DMS153 treated with DMSO at 0.1 percent for 48 hours (cell line): ENCODE results near the gene CEP83.
"Not testable (repeated sequence)": the region's sequence is repeated elsewhere in the genome, so short reads cannot be mapped to it uniquely, and the experiment has no call there.

ENCODE experiments used
- DNase-seq: peaks from one replicate; lab custom pipeline; 2025; ENCODE audit not compliant: unreplicated experiment; lab: John Stamatoyannopoulos, UW

Gene CEP83

DNA sequence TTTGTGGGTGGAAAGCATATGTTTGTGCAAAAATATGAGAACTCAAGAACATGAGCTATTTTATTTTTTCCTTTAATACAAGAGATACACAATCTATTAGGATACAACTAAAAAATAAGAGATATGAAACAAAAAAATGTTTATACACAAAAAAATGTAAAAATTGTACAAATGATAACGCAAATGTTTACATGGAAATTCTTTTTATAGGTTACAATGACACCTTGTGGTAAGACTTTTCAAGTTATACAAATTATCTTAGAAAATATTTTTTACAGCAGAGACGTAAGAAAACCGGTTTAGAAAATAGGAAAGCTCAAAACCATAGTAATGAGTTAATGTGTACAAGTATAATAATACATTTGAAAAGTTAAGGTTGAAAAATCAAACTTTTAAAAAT lies 25.5 kb downstream of the CEP83 start:
- no peak for DNase-seq

DNA sequence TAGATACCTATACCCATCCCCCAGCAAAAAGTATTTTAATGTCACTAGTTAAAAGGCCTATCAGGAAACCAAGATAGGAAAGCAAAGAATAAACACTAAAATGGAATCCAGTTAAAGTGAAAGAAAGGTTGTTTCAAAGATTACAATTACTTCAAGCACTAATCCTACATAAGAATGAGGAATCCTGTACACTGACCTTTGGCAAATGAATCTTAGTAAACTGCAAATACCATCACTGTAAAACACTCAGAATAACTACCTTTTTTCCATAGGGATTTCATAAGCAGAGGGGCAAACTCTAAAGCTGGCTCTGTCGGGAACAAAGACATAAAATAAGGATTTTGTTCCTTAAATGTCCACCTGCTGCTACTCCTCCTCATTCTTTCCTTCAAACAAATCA lies 25.9 kb downstream of the CEP83 start:
- no peak for DNase-seq

DNA sequence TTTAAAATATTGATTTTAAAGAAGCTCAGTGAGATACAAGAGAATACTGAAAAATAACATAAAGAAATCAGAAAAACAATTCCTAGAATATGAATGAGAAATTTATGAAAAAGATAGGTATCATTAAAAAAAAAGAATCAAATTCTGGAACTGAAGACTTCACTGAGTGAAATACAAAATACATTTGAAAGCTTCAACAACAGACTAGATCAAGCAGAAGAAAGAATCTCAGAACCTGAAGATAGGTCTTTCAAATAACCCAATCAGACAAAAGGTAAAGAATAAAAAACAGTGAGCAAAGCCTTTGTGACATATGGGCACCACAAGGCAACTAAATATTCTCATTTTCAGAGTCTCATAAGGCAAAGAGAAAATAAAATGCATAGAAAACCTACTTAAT lies 29.4 kb downstream of the CEP83 start:
- DNase-seq, result no peak

DNA sequence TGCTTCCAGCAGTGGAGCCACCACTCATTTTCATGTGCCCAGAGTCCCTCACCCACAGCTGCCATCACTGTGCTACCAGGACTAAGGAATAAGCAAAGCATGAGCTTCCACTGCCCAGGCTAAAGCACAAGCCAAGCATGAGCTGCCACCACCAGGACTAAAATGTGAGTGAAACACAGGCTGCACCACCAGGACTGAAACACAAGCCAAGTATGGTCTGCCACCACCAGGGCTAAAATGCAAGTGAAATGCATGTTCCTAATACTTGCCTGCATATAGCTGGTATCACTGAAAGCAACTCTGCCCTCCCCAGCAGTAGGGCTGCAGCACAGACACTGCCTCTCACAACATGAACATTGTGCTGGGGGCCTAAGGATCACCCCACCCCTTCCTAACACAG lies 30.0 kb downstream of the CEP83 start:
- DNase-seq, result no peak

DNA sequence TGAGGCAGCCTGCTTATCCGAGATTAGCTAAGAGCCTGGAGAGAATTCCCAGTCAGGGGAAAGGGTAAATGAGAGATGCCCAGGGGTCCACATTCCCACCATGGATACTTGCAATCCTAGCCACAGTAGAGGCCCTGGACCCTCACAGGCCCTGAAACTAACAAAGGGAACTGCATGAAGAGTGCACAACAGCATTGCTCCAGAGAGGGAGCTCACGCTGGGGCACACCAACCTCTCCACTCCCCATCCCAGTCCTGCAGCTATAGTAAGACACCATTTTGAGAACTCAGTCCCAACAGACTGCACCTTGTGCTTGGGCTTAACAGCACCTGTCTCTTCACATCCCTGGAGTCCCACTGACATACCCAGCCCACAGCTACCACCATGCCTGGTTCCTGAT lies 30.5 kb downstream of the CEP83 start:
- no peak for DNase-seq

DNA sequence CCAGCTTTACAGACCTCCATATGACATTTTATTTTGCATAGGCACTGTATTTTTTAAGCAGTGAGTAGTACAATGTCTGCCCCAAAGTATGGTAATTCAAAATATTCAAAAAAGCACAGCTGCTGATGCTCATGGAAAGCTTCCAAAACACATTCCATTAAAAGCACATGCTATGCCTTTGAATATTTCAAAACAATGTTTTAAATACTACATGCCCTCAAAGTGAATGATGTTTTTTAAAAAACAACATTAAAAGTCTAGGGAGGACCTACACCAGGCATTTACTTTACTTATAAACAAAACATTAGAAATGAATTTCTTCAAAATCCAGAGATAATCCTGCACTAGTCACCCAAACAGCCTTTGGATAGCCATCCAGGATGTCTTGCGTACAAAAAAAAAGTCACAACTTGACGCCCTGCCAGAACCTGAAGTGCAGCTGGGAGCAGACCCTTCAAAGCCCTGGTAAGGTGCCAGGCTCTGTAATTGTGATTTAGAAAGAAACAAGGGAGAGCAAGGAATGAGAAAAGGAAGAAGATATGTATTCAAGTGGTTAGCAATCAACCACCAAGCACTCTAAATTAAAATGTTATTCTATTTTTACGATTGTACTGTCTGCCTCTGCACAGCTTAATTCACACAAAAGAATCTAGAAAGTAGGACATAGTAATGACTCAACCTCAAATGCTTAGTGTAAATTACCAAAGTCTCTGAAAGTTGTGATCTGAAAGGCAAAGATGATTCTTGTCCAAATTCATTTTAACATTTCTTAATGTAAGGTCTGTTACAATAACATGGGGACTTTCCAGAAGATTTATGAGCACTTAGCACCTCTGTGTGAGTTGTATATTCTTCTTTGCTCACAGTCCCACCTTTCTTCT lies 31.9 kb downstream of the CEP83 start:
- no peak for DNase-seq

DNA sequence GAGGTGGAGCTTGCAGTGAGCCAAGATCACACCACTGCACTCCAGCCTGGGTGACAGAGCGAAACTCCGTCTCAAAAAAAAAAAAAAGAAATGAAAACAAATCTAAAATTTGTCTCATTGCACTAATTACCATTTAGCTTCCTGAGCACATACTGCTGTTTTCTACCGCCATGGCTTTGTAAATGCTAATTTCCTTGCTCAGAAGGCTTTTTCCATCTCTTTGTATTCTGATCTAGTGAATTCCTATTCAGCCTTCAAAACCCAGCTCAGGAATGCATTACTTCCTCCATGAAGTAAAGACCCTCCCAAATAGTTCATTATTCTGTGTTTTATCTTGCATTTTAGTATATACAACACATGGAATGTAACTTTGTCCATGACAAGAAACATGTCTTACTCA lies 33.6 kb downstream of the CEP83 start:
- no peak for DNase-seq

DNA sequence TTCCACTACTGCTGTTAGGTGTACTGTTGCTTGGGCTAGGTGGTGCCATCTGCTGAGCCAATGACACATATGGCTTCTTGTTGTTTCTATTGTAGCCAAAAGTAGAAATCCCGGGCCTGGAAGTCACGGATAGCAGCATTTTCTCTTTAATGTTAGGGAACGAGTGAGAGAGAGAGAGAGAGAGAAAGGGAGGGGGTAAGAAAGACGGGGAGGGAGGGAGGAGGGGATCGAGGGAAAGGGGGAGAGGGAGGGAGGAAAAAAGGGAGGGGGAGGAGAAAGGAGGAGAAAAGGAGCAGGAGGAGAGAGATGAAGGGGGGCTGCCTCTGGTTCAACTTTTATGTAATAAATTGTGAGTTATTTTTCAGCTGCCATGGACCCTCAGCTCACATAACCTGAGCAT lies 34.8 kb downstream of the CEP83 start:
- DNase-seq, result not testable (repeated sequence)

DNA sequence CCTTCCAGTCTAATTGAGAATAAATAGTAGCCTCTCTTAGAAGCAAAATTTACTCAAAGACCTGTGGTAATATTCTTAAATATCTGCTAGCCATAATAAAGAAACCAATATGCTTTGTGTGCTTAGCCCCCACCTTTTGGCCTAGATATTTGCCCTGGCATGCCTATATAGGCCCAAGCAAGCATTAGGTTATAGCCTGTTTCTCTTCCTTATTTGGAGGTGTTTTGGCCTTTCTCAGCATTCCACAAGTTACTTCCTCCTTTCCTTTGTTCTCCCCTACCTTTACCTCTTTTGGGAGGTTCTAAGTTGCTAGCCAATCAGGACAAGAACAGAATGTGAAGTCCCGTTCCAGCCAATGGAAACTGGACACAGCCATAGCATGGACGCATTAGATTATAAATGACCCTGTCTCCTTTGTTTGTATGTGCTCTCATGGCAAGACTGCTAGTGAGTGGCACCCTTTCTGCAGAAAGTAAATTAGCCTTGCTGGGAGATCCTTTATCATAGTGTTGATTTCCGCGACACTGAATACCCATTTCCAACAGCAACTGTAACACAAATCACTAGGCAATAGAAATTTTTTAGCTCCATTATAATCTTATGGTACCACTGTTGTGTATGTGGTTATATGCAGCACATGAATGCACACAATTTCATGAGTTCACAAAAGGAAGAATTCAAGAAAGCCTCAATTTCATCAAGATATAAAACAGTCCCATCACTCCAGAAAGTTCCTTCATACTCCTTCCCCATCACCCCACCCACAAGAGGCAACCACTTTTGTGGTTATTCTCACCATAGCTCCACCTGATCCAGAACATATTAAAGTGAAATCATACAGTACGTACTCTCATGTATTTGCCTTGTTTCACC lies 37.6 kb downstream of the CEP83 start:
- no peak for DNase-seq

DNA sequence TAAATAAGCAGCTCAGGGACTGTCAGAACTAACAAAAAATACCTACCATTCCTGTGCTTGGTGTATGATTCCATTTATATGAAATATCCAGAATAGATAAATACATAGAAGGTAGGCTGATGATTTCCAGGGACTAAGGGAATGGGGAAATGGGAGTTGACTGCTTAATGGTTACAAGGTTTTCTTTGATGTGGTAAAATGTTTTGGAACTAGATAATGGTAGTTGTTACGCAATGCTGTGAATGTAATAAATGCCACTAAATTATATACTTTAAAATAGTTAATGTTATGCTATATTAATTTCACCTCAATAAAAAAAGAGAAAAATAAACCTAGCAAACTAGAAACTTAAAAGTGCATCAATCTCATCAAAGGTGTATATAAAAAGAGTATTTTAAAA lies 41.1 kb downstream of the CEP83 start:
- no peak for DNase-seq

DNA sequence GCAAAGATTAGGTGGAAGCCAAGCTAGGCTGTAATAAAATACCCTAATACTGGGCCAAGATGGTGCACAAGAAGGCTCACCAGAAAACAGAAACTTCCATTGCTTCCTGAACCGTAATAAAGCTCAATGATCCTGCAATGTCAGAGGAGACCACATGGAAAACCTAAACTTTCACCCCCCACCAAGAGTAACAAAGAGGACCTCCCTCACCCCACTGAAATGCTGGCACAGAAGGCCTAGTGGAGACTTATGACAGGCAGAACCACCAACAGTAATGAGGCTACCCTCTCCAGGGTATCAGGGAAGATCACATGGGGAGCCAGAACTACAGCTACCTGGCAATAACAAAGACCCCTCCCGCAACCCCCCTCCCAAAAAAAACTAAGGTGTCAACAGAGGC lies 43.1 kb downstream of the CEP83 start:
- DNase-seq, result no peak

DNA sequence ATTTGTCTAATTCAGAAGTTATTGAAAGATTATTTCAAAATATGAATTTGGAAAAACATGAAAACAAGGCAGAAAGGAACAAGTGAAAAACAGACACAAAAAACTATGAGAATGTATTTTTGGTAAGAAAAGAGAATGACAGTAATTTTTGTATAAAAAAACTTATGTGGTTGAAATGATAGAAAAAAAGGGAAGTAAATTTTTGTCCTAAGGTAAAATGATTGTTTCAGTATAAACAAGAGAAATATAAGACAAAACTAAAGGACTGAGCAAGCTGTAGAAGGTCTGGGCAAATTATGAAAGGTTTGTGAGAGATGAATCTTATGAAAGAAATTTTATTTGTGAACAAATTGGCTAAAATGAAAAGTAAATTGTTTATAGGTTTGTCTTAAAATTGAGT lies 44.6 kb downstream of the CEP83 start:
- DNase-seq, result no peak

DNA sequence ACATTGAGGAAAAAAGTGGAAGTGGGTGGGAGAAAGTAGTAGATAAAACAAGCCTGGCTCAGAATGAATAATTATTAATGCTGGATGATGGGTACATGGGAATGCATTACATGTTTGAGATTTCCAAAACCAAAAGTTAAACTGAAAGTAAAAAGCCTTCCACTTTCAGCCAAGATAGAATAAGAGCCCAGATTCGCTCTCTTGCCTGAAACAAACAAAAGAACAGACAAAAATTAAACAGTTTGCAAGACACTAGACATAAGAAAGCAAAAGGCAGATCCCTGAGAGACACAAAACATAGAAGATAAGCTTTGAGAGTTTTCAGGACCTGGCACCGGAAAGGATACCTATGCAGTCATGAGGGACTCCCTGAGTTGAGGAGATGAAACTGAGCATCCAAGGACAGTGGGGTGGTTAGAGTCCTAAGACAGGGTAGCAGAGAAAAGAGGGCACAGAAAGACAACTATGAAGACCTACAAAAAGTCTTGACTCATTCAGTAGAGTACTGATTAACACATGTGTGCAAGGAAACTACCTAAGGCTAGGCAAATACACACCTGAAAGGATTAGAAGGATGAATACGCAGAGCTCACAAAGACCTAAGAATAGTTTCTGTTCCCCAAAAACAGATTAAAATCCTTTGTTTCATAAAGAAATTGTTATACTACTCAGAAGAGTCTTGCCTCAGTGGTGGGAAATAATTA lies 54.1 kb downstream of the CEP83 start:
- no peak for DNase-seq

DNA sequence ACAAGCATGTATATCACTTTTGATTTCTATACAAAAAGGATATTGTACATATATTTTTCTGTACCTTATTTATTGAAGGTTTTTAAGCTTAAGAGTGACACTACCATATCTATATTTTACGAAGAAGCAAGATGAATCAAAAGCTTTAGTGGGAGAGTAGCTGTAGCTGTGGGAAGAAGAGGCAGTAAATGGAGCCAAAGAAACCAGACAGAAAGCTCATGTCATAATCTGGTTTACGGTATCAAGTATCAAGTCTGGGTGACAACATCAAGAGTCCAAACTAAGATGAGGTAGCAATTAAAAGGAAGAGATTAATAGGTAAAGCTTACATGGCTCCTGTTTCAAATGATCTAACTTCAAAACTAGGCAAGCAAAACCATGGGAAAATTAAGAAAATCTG lies 54.8 kb downstream of the CEP83 start:
- DNase-seq, result no peak

DNA sequence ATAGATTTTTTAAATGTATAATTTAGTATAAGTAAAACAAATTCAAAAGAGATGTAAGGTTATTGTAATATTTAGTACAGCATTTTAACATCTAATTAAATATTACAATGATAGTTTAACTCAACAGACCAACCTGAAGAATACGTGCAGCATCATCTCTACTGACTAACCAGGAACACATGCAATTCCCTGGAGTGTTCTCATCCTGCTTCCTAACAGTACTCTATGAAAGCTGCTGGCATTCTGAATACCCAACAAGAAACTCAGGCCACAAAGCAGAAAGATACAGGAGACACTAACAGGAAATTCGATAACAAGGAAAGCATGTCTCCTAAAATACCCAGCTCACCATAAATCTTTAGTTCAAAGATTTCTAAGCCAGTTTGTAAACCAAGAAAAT lies 58.3 kb downstream of the CEP83 start:
- no peak for DNase-seq

DNA sequence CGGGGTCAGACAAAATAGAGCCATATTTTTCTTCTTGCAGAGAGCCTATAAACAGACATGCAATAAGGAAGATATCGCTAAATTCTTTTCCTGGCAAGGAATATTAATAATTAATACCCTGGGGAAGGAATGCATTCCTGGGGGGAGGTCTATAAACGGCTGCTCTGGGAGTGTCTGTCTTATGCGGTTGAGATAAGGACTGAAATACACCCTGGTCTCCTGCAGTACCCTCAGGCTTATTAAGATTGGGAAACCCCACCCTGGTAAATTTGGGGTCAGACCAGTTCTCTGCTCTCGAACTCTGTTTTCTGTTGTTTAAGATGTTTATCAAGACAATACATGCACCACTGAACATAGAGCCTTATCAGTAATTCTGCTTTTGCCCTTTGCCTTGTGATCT lies 61.0 kb downstream of the CEP83 start:
- not testable (repeated sequence) for DNase-seq

DNA sequence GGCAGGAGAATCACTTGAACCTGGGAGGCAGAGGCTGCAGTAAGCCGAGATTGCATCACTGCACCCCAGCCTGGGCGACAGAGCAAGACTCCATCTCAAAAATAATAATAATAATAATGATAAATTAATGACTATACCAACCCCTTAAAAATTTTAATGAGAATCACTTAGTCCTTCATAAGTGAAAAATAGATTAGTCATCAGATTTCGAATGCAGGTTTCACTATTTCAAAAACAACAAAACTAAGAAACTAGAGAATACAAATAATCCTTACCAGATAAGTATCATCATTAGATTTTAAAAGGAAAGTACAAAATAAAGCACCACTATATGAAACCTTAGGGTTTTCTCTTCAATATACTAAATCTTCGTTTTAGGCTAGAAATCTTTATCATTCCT lies 62.3 kb downstream of the CEP83 start:
- DNase-seq, result no peak

DNA sequence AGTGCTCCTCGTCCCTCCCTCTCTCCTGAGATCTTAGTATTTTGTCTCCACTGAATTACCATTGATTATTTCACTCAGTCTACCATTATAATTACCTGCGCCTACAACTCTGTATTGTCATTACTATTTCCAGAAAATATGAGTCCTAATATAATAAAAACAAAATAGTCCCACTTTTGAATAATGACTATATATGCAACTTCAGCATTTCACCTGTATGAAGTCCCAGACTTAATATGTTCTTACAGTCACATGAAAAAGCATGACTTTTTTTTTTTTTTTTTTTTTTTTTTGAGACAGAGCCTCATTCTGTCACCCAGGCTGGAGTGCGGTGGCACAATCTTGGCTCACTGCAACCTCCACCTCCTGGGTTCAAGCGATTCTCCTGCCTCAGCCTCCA lies 63.7 kb downstream of the CEP83 start:
- not testable (repeated sequence) for DNase-seq

DNA sequence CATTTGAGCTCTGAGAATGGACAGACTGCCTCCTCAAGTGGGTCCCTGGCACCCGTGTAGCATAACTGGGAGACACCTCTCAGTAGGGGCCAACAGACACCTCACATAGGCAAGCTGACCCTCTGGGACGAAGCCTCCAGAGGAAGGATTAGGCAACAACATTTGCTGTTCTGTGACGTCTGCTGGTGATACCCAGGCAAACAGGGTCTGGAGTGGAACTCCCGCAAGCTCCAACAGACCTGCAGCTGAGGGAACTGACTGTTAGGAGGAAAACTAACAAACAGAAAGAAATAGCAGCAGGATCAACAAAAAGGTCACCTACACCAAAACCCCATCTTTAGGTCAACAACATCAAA lies 69.6 kb downstream of the CEP83 start:
- no peak for DNase-seq

DNA sequence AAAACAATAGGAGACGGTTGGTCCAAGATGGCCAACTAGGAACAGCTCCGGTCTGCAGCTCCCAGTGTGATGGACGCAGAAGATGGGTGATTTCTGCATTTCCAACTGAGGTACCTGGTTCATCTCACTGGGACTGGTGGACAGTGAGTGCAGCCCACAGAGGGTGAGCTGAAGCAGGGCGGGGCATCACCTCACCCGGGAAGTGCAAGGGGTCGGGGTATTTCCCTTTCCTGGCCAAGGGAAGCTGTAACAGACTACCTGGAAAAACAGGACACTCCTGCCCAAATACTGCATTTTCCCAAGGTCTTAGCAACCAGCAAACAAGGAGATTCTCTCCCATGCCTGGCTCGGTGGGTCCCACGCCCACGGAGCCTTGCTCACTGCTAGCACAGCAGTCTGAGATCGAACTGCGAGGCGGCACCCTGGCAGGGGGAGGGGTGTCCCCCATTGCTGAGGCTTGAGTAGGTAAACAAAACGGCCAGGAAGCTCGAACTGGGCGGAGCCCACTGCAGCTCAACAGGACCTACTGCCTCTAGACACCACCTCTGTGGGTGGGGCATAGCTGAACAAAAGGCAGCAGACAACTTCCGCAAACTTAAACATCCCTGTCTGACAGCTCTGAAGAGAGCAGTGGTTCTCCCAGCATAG lies 70.1 kb downstream of the CEP83 start:
- DNase-seq, result peak; percentile 26

DNA sequence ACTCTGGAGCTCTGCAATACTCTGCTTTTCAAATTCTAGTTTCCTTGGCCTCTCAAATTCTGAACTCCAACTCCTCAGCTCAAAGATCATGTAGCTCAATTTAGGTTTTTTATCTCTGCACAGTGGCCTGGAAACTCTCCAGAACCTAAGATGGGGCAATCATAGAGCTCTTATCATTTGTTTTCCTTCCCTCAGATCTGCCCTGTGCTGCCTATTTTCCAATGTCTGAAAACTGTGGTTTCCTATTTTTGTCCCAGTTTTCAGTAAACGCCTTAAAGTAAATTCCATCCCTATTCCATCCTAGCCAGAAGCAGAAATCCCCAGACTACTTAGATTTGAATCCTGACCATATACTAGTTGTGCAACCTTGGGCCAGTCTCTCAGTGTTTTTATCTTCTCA lies 73.2 kb downstream of the CEP83 start:
- no peak for DNase-seq
